ENCODE results near the gene SYK.

- TF ChIP-seq CTCF (IDR thresholded peaks at IDR 0.05) (no peak), EZH2 (IDR thresholded peaks at IDR 0.05; ENCODE audit: borderline replicate concordance, insufficient read depth, low read depth, low read length, poor library complexity, severe bottlenecking) (no peak)
Observed at GRCh38 chr9:90816690-90817089, 15.1 kb downstream of the SYK start.

Data from B cell (primary cell).